WI38 (cell line): ENCODE data around the gene FAM124A.

Experiments used
- H3K4me3 ChIP-seq: 2 replicates; pipeline ENCODE4 v1.5.1; 2011; ENCODE audit warnings: low read depth, mild to moderate bottlenecking, control low read depth, low read length
- TF ChIP-seq, protein P1 (sequence below): IDR thresholded peaks from 2 replicates; pipeline ENCODE4 v1.5.1; 2012; ENCODE audit warnings: low read depth, mild to moderate bottlenecking, control low read depth, low read length

The FAM124A gene

DNA sequence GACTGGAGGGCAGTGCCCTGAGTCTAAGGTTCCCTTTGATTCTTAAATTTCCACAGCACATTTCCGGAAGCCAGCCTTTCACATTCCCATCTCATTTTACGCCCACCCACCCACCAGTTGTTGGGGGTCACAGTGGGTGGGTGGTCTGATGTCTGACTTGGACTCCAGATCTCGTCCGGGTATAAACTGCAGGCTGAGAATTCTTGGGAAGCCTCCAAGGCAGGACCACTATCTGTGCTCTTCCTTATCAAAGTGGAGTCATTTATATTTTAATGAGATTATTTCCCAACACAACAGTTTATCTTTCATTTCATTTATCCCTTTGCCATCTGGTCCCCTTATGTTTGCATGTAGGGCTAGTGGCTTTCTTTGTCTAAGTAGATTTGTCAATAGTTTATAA, 3.6 kb upstream of the FAM124A start:
- no peak overlapping the region for H3K4me3 ChIP-seq
- TF ChIP-seq, protein P1, sequence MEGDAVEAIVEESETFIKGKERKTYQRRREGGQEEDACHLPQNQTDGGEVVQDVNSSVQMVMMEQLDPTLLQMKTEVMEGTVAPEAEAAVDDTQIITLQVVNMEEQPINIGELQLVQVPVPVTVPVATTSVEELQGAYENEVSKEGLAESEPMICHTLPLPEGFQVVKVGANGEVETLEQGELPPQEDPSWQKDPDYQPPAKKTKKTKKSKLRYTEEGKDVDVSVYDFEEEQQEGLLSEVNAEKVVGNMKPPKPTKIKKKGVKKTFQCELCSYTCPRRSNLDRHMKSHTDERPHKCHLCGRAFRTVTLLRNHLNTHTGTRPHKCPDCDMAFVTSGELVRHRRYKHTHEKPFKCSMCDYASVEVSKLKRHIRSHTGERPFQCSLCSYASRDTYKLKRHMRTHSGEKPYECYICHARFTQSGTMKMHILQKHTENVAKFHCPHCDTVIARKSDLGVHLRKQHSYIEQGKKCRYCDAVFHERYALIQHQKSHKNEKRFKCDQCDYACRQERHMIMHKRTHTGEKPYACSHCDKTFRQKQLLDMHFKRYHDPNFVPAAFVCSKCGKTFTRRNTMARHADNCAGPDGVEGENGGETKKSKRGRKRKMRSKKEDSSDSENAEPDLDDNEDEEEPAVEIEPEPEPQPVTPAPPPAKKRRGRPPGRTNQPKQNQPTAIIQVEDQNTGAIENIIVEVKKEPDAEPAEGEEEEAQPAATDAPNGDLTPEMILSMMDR = no peak

DNA sequence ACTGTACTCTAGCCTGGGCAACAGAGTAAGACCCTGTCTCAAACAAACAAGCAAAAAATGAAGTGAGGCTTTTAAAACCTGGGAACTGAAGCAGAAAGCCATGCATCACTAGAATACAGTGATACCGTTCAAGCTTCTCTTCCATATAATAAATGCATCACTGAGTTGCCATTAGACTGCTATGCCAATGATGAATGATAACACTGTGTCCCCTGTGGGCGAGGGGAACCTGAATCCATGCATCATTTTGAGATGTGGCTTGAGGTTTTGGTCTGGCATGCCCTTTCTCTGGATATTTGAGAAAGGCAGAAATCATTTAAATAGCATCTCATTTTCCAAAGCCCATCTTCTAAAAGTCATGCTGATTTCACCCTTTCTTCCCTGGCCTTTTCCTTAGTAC, 1.5 kb upstream of the FAM124A start:
- TF ChIP-seq, protein P1 = no peak
- no peak overlapping the region for H3K4me3 ChIP-seq

DNA sequence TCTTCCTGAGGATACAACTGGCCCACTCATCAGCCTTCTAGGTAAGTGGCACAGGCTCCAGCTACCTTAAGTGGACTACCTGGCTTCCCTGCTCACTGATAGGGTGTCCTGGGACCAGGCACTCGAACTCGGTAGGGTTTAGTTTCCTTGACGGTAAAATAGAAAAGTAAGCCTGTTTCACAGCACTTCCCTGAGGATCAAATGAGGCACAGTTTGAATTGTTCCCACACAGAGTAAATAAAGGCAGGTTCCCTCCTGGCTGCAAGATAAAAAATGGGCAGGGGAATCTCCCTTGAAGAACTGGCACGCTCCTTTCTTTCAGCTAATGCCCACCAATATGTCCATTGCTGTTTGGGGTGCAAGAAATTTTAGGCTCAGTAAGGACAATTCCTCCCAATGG, 1.1 kb upstream of the FAM124A start:
- H3K4me3 ChIP-seq = no peak overlapping the region

DNA sequence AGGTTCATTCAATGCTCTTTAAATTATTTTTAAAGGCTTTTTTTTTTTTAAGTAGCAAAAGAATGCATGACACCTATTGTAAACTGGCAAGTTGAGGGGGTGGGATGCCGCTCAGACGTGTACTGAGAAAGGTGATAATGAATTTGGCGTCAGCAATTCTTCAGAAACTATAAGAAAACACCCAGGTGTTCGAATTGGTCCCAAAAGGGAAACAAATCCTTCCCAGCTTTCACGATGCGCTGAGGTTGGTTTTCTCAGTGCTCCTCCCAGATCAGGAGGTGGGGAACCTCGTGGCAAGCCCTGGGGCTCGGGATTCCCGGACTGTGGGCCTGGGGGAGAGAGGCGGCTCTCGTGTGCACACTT, 543 bp upstream of the FAM124A start:
- peak overlapping the region; percentile 54 for H3K4me3 ChIP-seq
- TF ChIP-seq, protein P1 = no peak

More for the DNA sequence above, 1.1 kb upstream of the FAM124A start:
- TF ChIP-seq, protein P1 = no peak

DNA sequence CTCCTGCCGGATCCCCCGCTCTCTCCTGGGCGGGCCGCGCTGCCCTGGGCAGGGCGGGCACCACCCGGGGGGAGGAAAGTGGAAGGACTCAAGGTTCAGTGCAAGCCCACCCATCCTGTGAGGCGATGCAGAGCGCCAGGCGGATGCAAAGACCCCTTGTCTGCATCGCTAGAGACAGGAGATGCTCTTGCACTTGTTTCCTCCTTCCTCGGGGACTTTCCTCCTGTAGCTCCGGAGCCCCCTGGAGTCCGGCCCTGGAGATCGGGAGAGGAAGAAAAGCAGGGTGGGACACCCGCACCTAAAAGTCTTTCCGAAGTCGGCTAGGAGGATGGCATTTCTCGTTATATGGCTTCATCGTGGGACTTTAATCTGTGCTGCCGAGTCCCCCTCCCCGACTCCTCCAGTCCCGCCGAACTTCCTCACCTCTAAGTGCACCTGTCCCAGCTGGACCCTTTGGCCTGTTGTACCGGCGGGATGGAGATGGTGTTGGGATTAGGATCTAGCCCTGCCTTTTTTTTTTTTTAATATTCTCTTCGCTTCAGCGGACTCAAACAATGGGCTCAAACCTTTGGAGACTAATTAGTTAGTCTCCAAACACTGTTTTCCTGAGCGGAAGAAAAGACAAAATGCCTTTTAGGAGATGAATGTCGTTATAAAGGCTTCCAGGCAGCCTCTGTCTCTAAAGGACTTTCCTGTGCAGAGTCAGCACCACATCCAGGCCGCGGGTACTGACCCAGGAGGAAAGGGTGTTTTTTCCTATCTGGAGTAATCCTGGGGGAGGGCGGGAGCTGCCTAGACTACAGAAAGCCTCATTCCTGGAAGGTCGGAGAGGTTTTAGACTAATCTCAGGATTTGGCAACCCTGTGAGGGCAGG, 725 bp downstream of the FAM124A start:
- peak overlapping the region; percentile 53 for H3K4me3 ChIP-seq
- TF ChIP-seq, protein P1 = no peak

DNA sequence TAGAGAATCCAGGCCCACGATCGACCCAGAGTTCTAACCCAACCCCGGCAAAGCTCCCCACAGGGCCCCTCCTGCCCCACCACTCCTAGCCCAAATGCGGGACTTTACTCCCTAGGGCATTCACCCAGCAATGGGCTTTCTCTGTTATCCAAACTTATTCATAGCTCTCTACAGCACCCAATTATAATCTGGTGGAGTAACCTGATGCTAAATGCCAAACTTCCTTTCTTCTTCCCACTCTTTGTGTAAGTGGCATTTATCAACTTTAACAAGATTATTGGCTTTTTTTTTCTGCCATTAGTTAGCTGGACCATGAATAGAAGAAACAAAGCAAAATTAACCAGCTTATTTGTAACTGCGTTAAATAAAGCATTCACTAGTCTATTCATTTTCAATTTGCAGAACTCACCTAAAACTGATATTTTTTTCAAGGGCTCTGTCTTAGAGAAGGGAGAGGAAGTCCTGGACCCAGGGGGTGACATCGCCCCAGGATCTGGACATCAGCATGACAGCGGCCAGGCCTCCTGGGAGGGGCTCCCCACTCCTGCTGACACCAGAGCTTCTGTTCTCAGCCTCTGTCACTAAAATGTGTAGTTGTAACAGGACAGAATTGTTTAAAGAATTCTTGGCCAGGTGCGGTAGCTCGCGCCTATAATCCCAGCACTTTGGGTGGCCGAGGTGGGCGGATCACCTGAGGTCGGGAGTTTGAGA, 1.5 kb downstream of the FAM124A start:
- TF ChIP-seq, protein P1 = no peak
- H3K4me3 ChIP-seq = no peak overlapping the region

DNA sequence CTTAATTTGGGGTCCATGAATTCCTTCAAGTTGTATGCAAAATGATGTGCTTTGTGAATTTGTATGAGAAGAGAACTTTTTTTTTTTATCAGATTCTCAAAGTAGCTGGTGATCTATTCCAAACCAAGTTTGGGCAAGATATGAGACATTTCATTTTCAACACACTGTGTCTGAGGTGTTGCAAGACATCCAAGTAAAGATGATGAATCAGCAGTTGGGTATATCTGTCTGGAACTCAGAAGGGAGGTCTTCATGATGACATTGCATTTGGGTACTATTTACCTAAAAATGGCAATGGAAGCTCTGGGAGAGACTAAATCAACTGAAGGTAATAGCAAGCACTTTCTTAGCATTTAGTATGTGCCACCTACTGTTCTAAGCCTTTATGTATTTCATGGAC, 2.8 kb downstream of the FAM124A start:
- TF ChIP-seq, protein P1 = no peak
- H3K4me3 ChIP-seq = no peak overlapping the region
